Left hindlimb (tissue), 1 donor: ENCODE data around the gene SHISA9.
"Not testable (repeated sequence)": the region's sequence is repeated elsewhere in the genome, so short reads cannot be mapped to it uniquely, and the experiment has no call there.

Experiments used
- DNase-seq: peaks from one replicate; pipeline ENCODE4 v3.0.0-alpha.2; 2018

The SHISA9 gene

GRCh38 chr16:12901597-12902461 lies at the start of gene SHISA9:
Gene SHISA9 (plus strand): TSS chr16:12901598.
- DNase-seq = no peak

- DNase-seq = no peak
Measured at GRCh38 chr16:12853972-12854371, 47.4 kb upstream of the SHISA9 start.

GRCh38 chr16:12857435-12857834 lies 44.0 kb upstream of the SHISA9 start:
- not testable (repeated sequence) for DNase-seq

GRCh38 chr16:12862327-12862726 lies 39.1 kb upstream of the SHISA9 start:
- no peak for DNase-seq

- no peak for DNase-seq
Measured at GRCh38 chr16:12862941-12863340, 38.5 kb upstream of the SHISA9 start.

- no peak for DNase-seq
Measured at GRCh38 chr16:12866981-12867551, 34.3 kb upstream of the SHISA9 start.

- no peak for DNase-seq
Measured at GRCh38 chr16:12868169-12868568, 33.2 kb upstream of the SHISA9 start.

- DNase-seq = no peak
Measured at GRCh38 chr16:12868788-12869187, 32.6 kb upstream of the SHISA9 start.

- DNase-seq = no peak
Measured at GRCh38 chr16:12869698-12870427, 31.5 kb upstream of the SHISA9 start.

- DNase-seq = no peak
Measured at GRCh38 chr16:12871784-12872183, 29.6 kb upstream of the SHISA9 start.

- no peak for DNase-seq
Measured at GRCh38 chr16:12874186-12874585, 27.2 kb upstream of the SHISA9 start.

GRCh38 chr16:12876778-12877177 lies 24.6 kb upstream of the SHISA9 start:
- DNase-seq = no peak

GRCh38 chr16:12878973-12879372 lies 22.4 kb upstream of the SHISA9 start:
- no peak for DNase-seq

GRCh38 chr16:12879812-12880211 lies 21.6 kb upstream of the SHISA9 start:
- DNase-seq = no peak

GRCh38 chr16:12881182-12881581 lies 20.2 kb upstream of the SHISA9 start:
- DNase-seq = no peak

- DNase-seq = no peak
Measured at GRCh38 chr16:12881740-12882139, 19.7 kb upstream of the SHISA9 start.

- no peak for DNase-seq
Measured at GRCh38 chr16:12885742-12886141, 15.7 kb upstream of the SHISA9 start.

- no peak for DNase-seq
Measured at GRCh38 chr16:12891836-12892235, 9.6 kb upstream of the SHISA9 start.

GRCh38 chr16:12893050-12893750 lies 8.2 kb upstream of the SHISA9 start:
- no peak for DNase-seq

GRCh38 chr16:12896562-12896961 lies 4.8 kb upstream of the SHISA9 start:
- no peak for DNase-seq

- no peak for DNase-seq
Measured at GRCh38 chr16:12898551-12898950, 2.8 kb upstream of the SHISA9 start.

GRCh38 chr16:12899529-12900143 lies 1.8 kb upstream of the SHISA9 start:
- DNase-seq = no peak

- DNase-seq = no peak
Measured at GRCh38 chr16:12900156-12900555, 1.2 kb upstream of the SHISA9 start.
